Muscle of back (tissue), 11 donors: ENCODE data around the gene GGTA1. TPM values are rescaled to one million over a fixed set of nuclear protein-coding genes. Genes with fewer than 3 reads are reported as not detected.

ENCODE experiments used
- DNase-seq, 3 donors: peaks; one replicate each; pipeline versions ENCODE4 v3.0.0 to v3.0.0-alpha.2; 2013
- polyA plus RNA-seq, 10 donors: library from polyadenylated mRNA; unstranded; fragments of 120-200 nt; gene quantifications; one replicate each; pipeline ENCODE4 v1.2.1, GENCODE V29; 2013; ENCODE audit not compliant: insufficient read length in 10 of 10

GGTA1 gene
- polyA plus RNA-seq, 10 donors = 10.1 to 13.7 (median 11.9) TPM

- no peak for DNase-seq
These were observed 93.7 kb downstream of the GGTA1 start for GRCh38 chr9:121405899-121406298.

Other genes starting within 250 kb of the GGTA1 start
- gene GSN, start 231.7 kb downstream of the GGTA1 start, polyA plus RNA-seq = 100 to 1,000 TPM; 212 to 476 (median 288) TPM
- 10 to 100 TPM; 55.3 to 87.1 (median 78.1) TPM for gene STOM, start 129.6 kb downstream of the GGTA1 start, polyA plus RNA-seq
- 10 to 100 TPM; 31.1 to 42.6 (median 36.5) TPM for gene DAB2IP, start 151.8 kb upstream of the GGTA1 start, polyA plus RNA-seq